H9 (cell line): ENCODE data around the gene PDE7B. TPM values are rescaled to one million over a fixed set of nuclear protein-coding genes. Genes with fewer than 3 reads are reported as not detected.

ENCODE experiments used
- DNase-seq: peaks from one replicate; pipeline ENCODE4 v3.0.0-alpha.2; 2017
- H2AFZ ChIP-seq: one replicate; pipeline ENCODE4 v1.6.1; 2013; ENCODE audit warnings: mild to moderate bottlenecking, low read length, control low read depth, moderate library complexity
- H2AK5ac ChIP-seq: 2 replicates; pipeline ENCODE4 v1.6.1; 2013; ENCODE audit warnings: low read length, control low read depth, mixed read lengths; ENCODE audit not compliant: insufficient read length
- H2BK120ac ChIP-seq: one replicate; pipeline ENCODE4 v1.6.1; 2013; ENCODE audit warnings: low read depth, mild to moderate bottlenecking, low read length, control low read depth, inconsistent platforms; ENCODE audit not compliant: poor library complexity, severe bottlenecking
- H2BK12ac ChIP-seq: 2 replicates; pipeline ENCODE4 v1.6.1; 2013; ENCODE audit warnings: low read length, control low read depth, mixed read lengths, low read depth; ENCODE audit not compliant: insufficient read length
- H2BK15ac ChIP-seq: 2 replicates; pipeline ENCODE4 v1.6.1; 2013; ENCODE audit warnings: low read depth, low read length, control low read depth
- H2BK20ac ChIP-seq: one replicate; pipeline ENCODE4 v1.6.1; 2013; ENCODE audit warnings: low read depth, mild to moderate bottlenecking, low read length, control low read depth, inconsistent platforms; ENCODE audit not compliant: poor library complexity, severe bottlenecking
- H2BK5ac ChIP-seq: 2 replicates; pipeline ENCODE4 v1.6.1; 2013; ENCODE audit warnings: low read length, control low read depth, mixed read lengths; ENCODE audit not compliant: insufficient read length
- H3K14ac ChIP-seq: 2 replicates; pipeline ENCODE4 v1.6.1; 2013; ENCODE audit warnings: low read length, control low read depth; ENCODE audit not compliant: insufficient read depth
- H3K18ac ChIP-seq: 2 replicates; pipeline ENCODE4 v1.6.1; 2013; ENCODE audit warnings: low read depth, mild to moderate bottlenecking, mixed read lengths, low read length, control low read depth; ENCODE audit not compliant: insufficient read length
- H3K23ac ChIP-seq: 2 replicates; pipeline ENCODE4 v1.6.1; 2013; ENCODE audit warnings: low read length, control low read depth, mixed read lengths, low read depth; ENCODE audit not compliant: insufficient read length
- H3K23me2 ChIP-seq: 2 replicates; pipeline ENCODE4 v1.6.1; 2013; ENCODE audit warnings: low read depth, mild to moderate bottlenecking, mixed read lengths, low read length, control low read depth; ENCODE audit not compliant: insufficient read length, poor library complexity, severe bottlenecking
- H3K27ac ChIP-seq: 2 replicates; pipeline ENCODE4 v1.5.1; 2013; ENCODE audit warnings: low read length, control low read depth, mixed read lengths, low read depth; ENCODE audit not compliant: insufficient read length
- H3K27me3 ChIP-seq: 2 replicates; pipeline ENCODE4 v1.6.1; 2013; ENCODE audit warnings: low read length, control low read depth, inconsistent platforms; ENCODE audit not compliant: insufficient read depth
- H3K4ac ChIP-seq: 2 replicates; pipeline ENCODE4 v1.6.1; 2013; ENCODE audit warnings: low read depth, mild to moderate bottlenecking, control low read depth, inconsistent platforms, low read length, moderate library complexity
- H3K4me1 ChIP-seq: 2 replicates; pipeline ENCODE4 v1.6.1; 2013; ENCODE audit warnings: low read length, control low read depth, inconsistent platforms; ENCODE audit not compliant: insufficient read depth
- H3K4me2 ChIP-seq: 2 replicates; pipeline ENCODE4 v1.6.1; 2013; ENCODE audit warnings: low read length, control low read depth, mixed read lengths; ENCODE audit not compliant: insufficient read length, insufficient read depth
- H3K56ac ChIP-seq: 2 replicates; pipeline ENCODE4 v1.6.1; 2013; ENCODE audit warnings: low read depth, mild to moderate bottlenecking, mixed read lengths, low read length, control low read depth; ENCODE audit not compliant: insufficient read length
- H3K79me1 ChIP-seq: 2 replicates; pipeline ENCODE4 v1.6.1; 2013; ENCODE audit warnings: low read depth, mild to moderate bottlenecking, moderate library complexity, low read length, control low read depth, inconsistent platforms; ENCODE audit not compliant: insufficient read depth, poor library complexity, severe bottlenecking
- H3K79me2 ChIP-seq: 2 replicates; pipeline ENCODE4 v1.6.1; 2013; ENCODE audit warnings: low read length, control low read depth, inconsistent platforms; ENCODE audit not compliant: insufficient read depth
- H3K9ac ChIP-seq: 2 replicates; pipeline ENCODE4 v1.6.1; 2013; ENCODE audit warnings: low read length, control low read depth, mixed read lengths; ENCODE audit not compliant: insufficient read length; ENCODE audit errors: extremely low read depth
- H3K9me3 ChIP-seq: one replicate; pipeline ENCODE4 v1.6.1; 2013; ENCODE audit warnings: low read depth, low read length, inconsistent platforms; ENCODE audit not compliant: control insufficient read depth
- H3T11ph ChIP-seq: one replicate; pipeline ENCODE4 v1.6.1; 2013; ENCODE audit warnings: mild to moderate bottlenecking, low read length, control low read depth, inconsistent platforms
- H4K20me1 ChIP-seq: one replicate; pipeline ENCODE4 v1.6.1; 2013; ENCODE audit not compliant: control insufficient read depth, insufficient read length, insufficient read depth
- H4K5ac ChIP-seq: 2 replicates; pipeline ENCODE4 v1.6.1; 2013; ENCODE audit warnings: low read depth, mild to moderate bottlenecking, mixed read lengths, low read length, control low read depth; ENCODE audit not compliant: insufficient read length
- H4K8ac ChIP-seq: replicated peaks from 2 replicates; pipeline ENCODE4 v1.6.1; 2013; ENCODE audit warnings: low read length, control low read depth, mixed read lengths, low read depth; ENCODE audit not compliant: insufficient read length
- H4K91ac ChIP-seq: 2 replicates; pipeline ENCODE4 v1.6.1; 2013; ENCODE audit warnings: low read depth, mild to moderate bottlenecking, moderate library complexity, mixed read lengths, low read length, control low read depth; ENCODE audit not compliant: insufficient read length
- H3K27ac Mint-ChIP-seq, 3 experiments: 2 replicates in 2 of 3; 3 replicates in 1 of 3; pipeline ENCODE4 v1.8.0; 2020 to 2021; ENCODE audit warnings: mixed read lengths in 3 of 3, mild to moderate bottlenecking in 1 of 3, moderate library complexity in 1 of 3
- H3K27me3 Mint-ChIP-seq: 2 replicates; pipeline ENCODE4 v1.8.0; 2021; ENCODE audit warnings: low read depth, mild to moderate bottlenecking, moderate library complexity, mixed read lengths
- H3K36me3 Mint-ChIP-seq, 3 experiments: 2 replicates in 2 of 3; 3 replicates in 1 of 3; pipeline ENCODE4 v1.8.0; 2020 to 2021; ENCODE audit warnings: low read depth in 3 of 3, mixed read lengths in 3 of 3; ENCODE audit not compliant: insufficient read depth in 1 of 3
- H3K4me1 Mint-ChIP-seq, 2 experiments: 2 replicates each; pipeline ENCODE4 v1.8.0; 2020; ENCODE audit warnings: mixed read lengths in 2 of 2
- H3K4me3 Mint-ChIP-seq, 2 experiments: 2 replicates in 1 of 2; 3 replicates in 1 of 2; pipeline ENCODE4 v1.8.0; 2020 to 2021; ENCODE audit warnings: mild to moderate bottlenecking in 2 of 2, mixed read lengths in 2 of 2, moderate library complexity in 1 of 2
- H3K9me3 Mint-ChIP-seq, 2 experiments: 2 replicates in 1 of 2; 3 replicates in 1 of 2; pipeline ENCODE4 v1.8.0; 2020; ENCODE audit warnings: mild to moderate bottlenecking in 2 of 2, mixed read lengths in 2 of 2, moderate library complexity in 1 of 2
- CTCF ChIP-seq: fragments of 200-600 bp; sonication (generic); conservative IDR thresholded peaks from 3 replicates; pipeline ENCODE4 v1.8.0; 2021; ENCODE audit warnings: antibody characterized with exemption, mild to moderate bottlenecking
- WGBS: extraction: QIAGEN DNeasy Blood & Tissue Kit; methylation state at CpG from one replicate; pipeline ENCODE4 v1.1.7; 2013; ENCODE audit warnings: missing lambda C conversion rate, low lambda C conversion rate, mixed read lengths; ENCODE audit not compliant: insufficient read length; ENCODE audit errors: extremely low coverage; 5-methylcytosine and 5-hydroxymethylcytosine counted together
- total RNA-seq: library from RNA; stranded (reverse); gene quantifications from 2 replicates; pipeline ENCODE4 v1.2.1, GENCODE V29; 2021

Gene PDE7B
- total RNA-seq, 1 experiment from 2014 or later, result not detected

DNA sequence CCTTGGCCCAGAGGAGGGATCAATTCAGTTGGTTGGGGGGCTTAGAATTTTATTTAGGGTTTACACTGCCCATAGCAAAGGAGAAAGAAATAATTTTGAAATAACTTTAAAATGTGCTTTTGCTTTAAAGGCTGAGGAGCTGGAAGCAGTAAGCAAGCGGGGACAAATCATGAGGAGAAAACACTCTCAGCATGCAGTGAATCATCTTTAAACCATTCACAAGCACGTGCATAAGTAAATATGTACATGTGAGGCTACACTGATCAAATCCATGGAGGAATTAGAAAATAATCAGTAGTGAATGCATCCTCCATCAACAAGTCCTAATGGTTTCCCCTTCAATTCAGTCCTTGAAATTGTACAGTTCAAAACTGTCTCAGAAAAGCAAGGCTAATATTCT lies 217.6 kb downstream of the PDE7B start:
- Mint-ChIP-seq H3K36me3 (no peaks in the 10 kb centered on the region; a peak in 1 of 7 replicates), H3K4me3 (no peak overlapping the region), H3K27me3 (no peaks in the 10 kb centered on the region), H3K9me3 (no peaks in the 10 kb centered on the region), H3K27ac (no peak overlapping the region), H3K4me1 (peaks cover 15% of the 10 kb centered on the region in 2 experiments)
- no peak overlapping the region for H4K91ac ChIP-seq
- no peaks in the 10 kb centered on the region for H3K9me3 ChIP-seq
- TF ChIP-seq CTCF, result no peak
- no peaks in the 10 kb centered on the region for H4K20me1 ChIP-seq
- H3K27me3 ChIP-seq, result no peaks in the 10 kb centered on the region
- H4K8ac ChIP-seq, result no peak overlapping the region
- H4K5ac ChIP-seq, result no peak overlapping the region
- H3T11ph ChIP-seq, result no peak overlapping the region
- H3K79me2 ChIP-seq, result no peaks in the 10 kb centered on the region
- H2AK5ac ChIP-seq, result no peak overlapping the region
- H2BK12ac ChIP-seq, result no peak overlapping the region
- H3K4me1 ChIP-seq, result peaks cover 4% of the 10 kb centered on the region; the same call in 1 of the 2 replicates
- H2BK5ac ChIP-seq, result no peak overlapping the region
- H2BK120ac ChIP-seq, result no peak overlapping the region
- H3K18ac ChIP-seq, result no peak overlapping the region
- H3K4me2 ChIP-seq, result no peak overlapping the region
- no peak overlapping the region for H3K14ac ChIP-seq
- H3K4ac ChIP-seq, result no peak overlapping the region
- no peak overlapping the region for H3K23ac ChIP-seq
- no peak overlapping the region for H3K27ac ChIP-seq
- WGBS, result no CpG with 5 or more reads among the region's 2 CpGs
- H3K79me1 ChIP-seq, result no peaks in the 10 kb centered on the region
- no peaks in the 10 kb centered on the region for H3K23me2 ChIP-seq
- no peak overlapping the region for H3K9ac ChIP-seq
- H2BK15ac ChIP-seq, result no peak overlapping the region
- no peak overlapping the region for H3K56ac ChIP-seq
- H2BK20ac ChIP-seq, result no peak overlapping the region
- no peak overlapping the region for H2AFZ ChIP-seq
- no peak for DNase-seq
